CD4-positive, alpha-beta T cell (primary cell): Measurements from ENCODE around the gene LRRC72. TPM values are rescaled to one million over a fixed set of nuclear protein-coding genes. Genes with fewer than 3 reads are reported as not detected.

Experiments
- ATAC-seq: fragments of 200-7000 bp; cut with Tn5 transposase; one replicate; pipeline ENCODE4 v1.10.0; 2022; ENCODE audit warnings: mild to moderate bottlenecking; ENCODE audit not compliant: poor library complexity
- CTCF ChIA-PET: fragments of 350-600 bp; sonication (Branson Sonifier 250); formaldehyde crosslinking; loops from one replicate; lab custom pipeline; 2021; ENCODE audit warnings: antibody characterized with exemption, inconsistent platforms; lab: Charles Lee
- POLR2A ChIA-PET: fragments of 350-600 bp; sonication (Branson Sonifier 250); formaldehyde crosslinking; loops from one replicate; lab custom pipeline; 2021; ENCODE audit warnings: antibody characterized with exemption, inconsistent platforms; lab: Charles Lee
- DNase-seq, 14 experiments: peaks; one replicate each; pipeline ENCODE4 v3.0.0-alpha.2; 2013 to 2020; ENCODE audit warnings: mixed read lengths in 2 of 14
- H3K27ac ChIP-seq, 2 donors: one replicate each; pipeline versions ENCODE4 v1.5.1 to v1.7.0; 2013; ENCODE audit warnings: low read length in 2 of 2, low read depth in 1 of 2, mild to moderate bottlenecking in 1 of 2
- H3K27me3 ChIP-seq, 2 experiments: 1 replicate in 1 of 2; 2 replicates in 1 of 2; pipeline versions ENCODE4 v1.6.1 to v1.7.0; 2013; ENCODE audit warnings: low read length in 2 of 2, control low read depth in 1 of 2, mild to moderate bottlenecking in 1 of 2, moderate library complexity in 1 of 2; ENCODE audit not compliant: insufficient read depth in 2 of 2, control insufficient read depth in 1 of 2
- H3K36me3 ChIP-seq: one replicate; pipeline ENCODE4 v1.6.1; 2013; ENCODE audit warnings: low read length, control low read depth; ENCODE audit not compliant: insufficient read depth
- H3K4me1 ChIP-seq: one replicate; pipeline ENCODE4 v1.6.1; 2013; ENCODE audit warnings: low read length, control low read depth; ENCODE audit not compliant: insufficient read depth
- H3K4me3 ChIP-seq: one replicate; pipeline ENCODE4 v1.5.1; 2013; ENCODE audit warnings: mild to moderate bottlenecking, low read length, moderate library complexity
- H3K9me3 ChIP-seq, 2 experiments: 1 replicate in 1 of 2; 2 replicates in 1 of 2; pipeline versions ENCODE4 v1.6.1 to v1.7.0; 2013; ENCODE audit warnings: low read length in 2 of 2, mild to moderate bottlenecking in 2 of 2, control low read depth in 1 of 2, moderate library complexity in 1 of 2; ENCODE audit not compliant: control insufficient read depth in 1 of 2, insufficient read depth in 1 of 2
- H3K27ac Mint-ChIP-seq: one replicate; pipeline ENCODE4 v1.8.0; 2020; ENCODE audit warnings: mixed read lengths
- H3K27me3 Mint-ChIP-seq: one replicate; pipeline ENCODE4 v1.8.0; 2021; ENCODE audit warnings: mixed read lengths
- H3K36me3 Mint-ChIP-seq: one replicate; pipeline ENCODE4 v1.8.0; 2021; ENCODE audit warnings: low read depth, mixed read lengths
- H3K4me1 Mint-ChIP-seq: one replicate; pipeline ENCODE4 v1.8.0; 2021; ENCODE audit warnings: low read depth, mixed read lengths
- H3K4me3 Mint-ChIP-seq: one replicate; pipeline ENCODE4 v1.8.0; 2020; ENCODE audit warnings: mild to moderate bottlenecking, mixed read lengths
- H3K9me3 Mint-ChIP-seq: one replicate; pipeline ENCODE4 v1.8.0; 2020; ENCODE audit warnings: mixed read lengths
- intact Hi-C, 2 experiments: fragments of 100-400 bp; cut with DNase I in 1 of 2; cut with micrococcal nuclease in 1 of 2; formaldehyde crosslinking; loops; one replicate each; pipeline versions ENCODE4 v1.15.1 to v1.9.0; 2023 to 2025; cut with DNase I, micrococcal nuclease
- polyA plus RNA-seq, 2 donors: library from polyadenylated mRNA; unstranded; fragments of 120-200 nt; gene quantifications; one replicate each; pipeline ENCODE4 v1.2.1, GENCODE V29; 2013
- total RNA-seq, 174 experiments: library from RNA in 2 of 174; stranded (reverse) in 2 of 174; gene quantifications; one replicate each; pipeline ENCODE4 v1.2.3 and lab custom pipeline; 2021 to 2026
- TF ChIP-seq, protein P1 (sequence below): fragments of 200-600 bp; IDR thresholded peaks from one replicate; pipeline ENCODE4 v1.8.0; 2022; ENCODE audit warnings: antibody characterized with exemption, mild to moderate bottlenecking

LRRC72 gene
- total RNA-seq: not detected
- polyA plus RNA-seq (2013, experiment 1 of 2): not detected
- polyA plus RNA-seq (2013, experiment 2 of 2): not detected
- total RNA-seq (lab: John Stamatoyannopoulos, UW): 0 to 0.08 (median 0) reads per million in 172 experiments

DNA sequence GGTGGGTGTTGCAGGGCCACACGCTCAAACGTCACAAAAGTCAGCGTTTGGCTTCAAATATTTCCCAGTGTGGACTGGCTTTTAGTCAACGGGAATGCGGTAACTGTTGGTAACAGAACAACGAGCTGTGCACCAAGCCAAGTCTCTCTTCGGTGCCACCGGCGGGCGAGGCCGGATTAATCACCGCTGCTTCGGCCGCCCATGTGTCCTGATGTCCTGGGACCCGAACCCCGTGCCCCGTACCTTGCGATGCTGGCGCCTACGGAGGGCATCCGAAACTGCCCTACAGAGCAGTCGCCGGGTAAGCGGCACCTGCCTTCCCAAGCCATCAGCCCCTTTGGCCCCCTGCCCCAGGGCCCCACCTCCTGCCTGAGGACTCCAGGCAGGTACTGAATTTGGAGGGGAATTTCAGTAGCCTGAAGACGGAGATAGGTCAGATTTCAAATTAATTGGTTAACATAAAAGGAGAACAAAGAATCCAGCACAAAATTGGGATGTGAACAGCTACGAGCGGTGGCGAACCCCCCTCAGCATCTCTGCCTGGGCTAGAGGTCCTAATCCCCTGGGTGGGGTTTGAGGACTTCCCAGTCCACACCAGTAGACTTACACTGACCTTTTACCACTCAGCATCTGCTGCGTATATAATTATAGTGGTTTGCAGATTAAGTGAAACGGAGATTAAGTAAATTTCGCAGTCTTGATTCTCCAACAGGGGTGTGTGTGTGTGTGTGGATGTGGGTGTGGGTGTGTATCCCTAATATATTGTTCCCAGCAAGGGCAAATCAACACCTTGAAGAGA is at the start of gene LRRC72:
Gene LRRC72 (plus strand): TSS at position 84 of the 799 bp plus-strand sequence. CDS start 128 bp downstream, at position 212.
- TF ChIP-seq, protein P1, sequence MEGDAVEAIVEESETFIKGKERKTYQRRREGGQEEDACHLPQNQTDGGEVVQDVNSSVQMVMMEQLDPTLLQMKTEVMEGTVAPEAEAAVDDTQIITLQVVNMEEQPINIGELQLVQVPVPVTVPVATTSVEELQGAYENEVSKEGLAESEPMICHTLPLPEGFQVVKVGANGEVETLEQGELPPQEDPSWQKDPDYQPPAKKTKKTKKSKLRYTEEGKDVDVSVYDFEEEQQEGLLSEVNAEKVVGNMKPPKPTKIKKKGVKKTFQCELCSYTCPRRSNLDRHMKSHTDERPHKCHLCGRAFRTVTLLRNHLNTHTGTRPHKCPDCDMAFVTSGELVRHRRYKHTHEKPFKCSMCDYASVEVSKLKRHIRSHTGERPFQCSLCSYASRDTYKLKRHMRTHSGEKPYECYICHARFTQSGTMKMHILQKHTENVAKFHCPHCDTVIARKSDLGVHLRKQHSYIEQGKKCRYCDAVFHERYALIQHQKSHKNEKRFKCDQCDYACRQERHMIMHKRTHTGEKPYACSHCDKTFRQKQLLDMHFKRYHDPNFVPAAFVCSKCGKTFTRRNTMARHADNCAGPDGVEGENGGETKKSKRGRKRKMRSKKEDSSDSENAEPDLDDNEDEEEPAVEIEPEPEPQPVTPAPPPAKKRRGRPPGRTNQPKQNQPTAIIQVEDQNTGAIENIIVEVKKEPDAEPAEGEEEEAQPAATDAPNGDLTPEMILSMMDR: no peak
- ChIA-PET CTCF (no interaction called here), POLR2A (no interaction called here)
- no peaks in the 10 kb centered on the region for H3K9me3 Mint-ChIP-seq
- no peak for DNase-seq
- H3K27me3 ChIP-seq: no peaks in the 10 kb centered on the region
- no peaks in the 10 kb centered on the region for H3K4me1 Mint-ChIP-seq
- no peaks in the 10 kb centered on the region for H3K9me3 ChIP-seq
- no peak within 1 kb of the TSS for H3K27ac ChIP-seq
- intact Hi-C loops: no loop called here
- no peaks in the 10 kb centered on the region for H3K27me3 Mint-ChIP-seq
- no peak within 1 kb of the TSS for H3K27ac Mint-ChIP-seq
- ATAC-seq: no peak
- no peaks in the 10 kb centered on the region for H3K4me1 ChIP-seq
- H3K36me3 Mint-ChIP-seq: no peaks in the 10 kb centered on the region
- H3K4me3 ChIP-seq: no peak within 1 kb of the TSS
- H3K36me3 ChIP-seq: no peaks in the 10 kb centered on the region
- H3K4me3 Mint-ChIP-seq: no peak within 1 kb of the TSS

DNA sequence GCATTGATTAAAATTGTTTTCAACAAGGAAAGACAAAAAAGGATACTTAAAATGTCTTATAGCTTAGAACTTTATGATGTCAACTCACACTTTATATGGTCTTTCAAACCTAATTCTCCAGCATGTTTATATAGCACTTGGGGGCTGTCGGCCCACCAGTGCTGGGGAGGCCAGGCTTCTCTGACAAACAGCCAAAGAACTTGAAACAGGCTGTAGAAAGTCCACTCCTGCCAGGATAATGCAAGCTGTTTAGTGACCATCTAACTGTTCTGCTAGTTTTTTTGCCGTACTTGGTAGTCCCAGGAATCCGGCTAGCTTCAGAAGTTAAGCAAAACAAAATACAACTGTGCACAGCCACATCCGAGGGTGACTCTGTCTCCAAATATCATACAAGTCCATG is 47.5 kb upstream of the LRRC72 start:
- no peaks in the 10 kb centered on the region for H3K36me3 ChIP-seq
- Mint-ChIP-seq H3K4me3 (no peak overlapping the region), H3K9me3 (no peaks in the 10 kb centered on the region), H3K4me1 (no peaks in the 10 kb centered on the region), H3K27me3 (peaks cover 5% of the 10 kb centered on the region), H3K27ac (no peak overlapping the region), H3K36me3 (no peaks in the 10 kb centered on the region)
- H3K27ac ChIP-seq: no peak overlapping the region
- CTCF ChIA-PET: no interaction called here
- intact Hi-C loops: no loop called here
- no peak for ATAC-seq
- TF ChIP-seq, protein P1: no peak
- POLR2A ChIA-PET: no interaction called here
- H3K9me3 ChIP-seq: no peaks in the 10 kb centered on the region
- no peaks in the 10 kb centered on the region for H3K4me1 ChIP-seq
- no peak overlapping the region for H3K4me3 ChIP-seq
- no peak for DNase-seq
- no peaks in the 10 kb centered on the region for H3K27me3 ChIP-seq

DNA sequence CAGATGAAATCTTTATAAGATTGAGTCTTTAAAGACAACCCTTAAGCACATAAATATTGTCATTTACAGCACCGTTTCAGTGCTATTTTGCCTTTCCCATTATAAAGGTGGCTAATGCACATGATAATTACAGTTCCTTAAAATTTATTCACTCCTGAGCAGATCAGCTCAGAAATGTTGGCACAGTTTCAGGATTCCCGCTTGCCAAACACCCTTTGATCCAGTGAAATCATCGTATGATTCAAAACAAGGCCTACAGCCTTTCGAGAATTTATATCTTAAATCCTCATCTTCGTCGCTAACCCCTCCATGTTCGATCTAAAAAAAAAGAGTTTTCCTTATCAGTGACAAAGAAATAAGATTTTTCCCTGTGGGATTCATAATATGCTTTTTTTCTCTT is 47.0 kb upstream of the LRRC72 start:
- intact Hi-C loops: no loop called here
- no peaks in the 10 kb centered on the region for H3K4me1 Mint-ChIP-seq
- Histone ChIP-seq H3K9me3 (no peaks in the 10 kb centered on the region), H3K27me3 (no peaks in the 10 kb centered on the region), H3K4me3 (no peak overlapping the region), H3K36me3 (no peaks in the 10 kb centered on the region), H3K4me1 (no peaks in the 10 kb centered on the region), H3K27ac (no peak overlapping the region)
- DNase-seq: no peak
- TF ChIP-seq, protein P1: no peak
- peaks cover 5% of the 10 kb centered on the region for H3K27me3 Mint-ChIP-seq
- ChIA-PET POLR2A (no interaction called here), CTCF (no interaction called here)
- ATAC-seq: no peak
- H3K36me3 Mint-ChIP-seq: no peaks in the 10 kb centered on the region
- no peak overlapping the region for H3K4me3 Mint-ChIP-seq
- no peaks in the 10 kb centered on the region for H3K9me3 Mint-ChIP-seq
- no peak overlapping the region for H3K27ac Mint-ChIP-seq
